GM12874 (cell line): ENCODE results near the gene ADGRD1.

Experiments used
- CTCF ChIP-seq: IDR thresholded peaks from 2 replicates; pipeline ENCODE4 v1.5.1; 2011; ENCODE audit warnings: low read depth, mild to moderate bottlenecking, control low read depth, low read length, moderate library complexity; ENCODE audit not compliant: insufficient read depth

ADGRD1 gene

DNA sequence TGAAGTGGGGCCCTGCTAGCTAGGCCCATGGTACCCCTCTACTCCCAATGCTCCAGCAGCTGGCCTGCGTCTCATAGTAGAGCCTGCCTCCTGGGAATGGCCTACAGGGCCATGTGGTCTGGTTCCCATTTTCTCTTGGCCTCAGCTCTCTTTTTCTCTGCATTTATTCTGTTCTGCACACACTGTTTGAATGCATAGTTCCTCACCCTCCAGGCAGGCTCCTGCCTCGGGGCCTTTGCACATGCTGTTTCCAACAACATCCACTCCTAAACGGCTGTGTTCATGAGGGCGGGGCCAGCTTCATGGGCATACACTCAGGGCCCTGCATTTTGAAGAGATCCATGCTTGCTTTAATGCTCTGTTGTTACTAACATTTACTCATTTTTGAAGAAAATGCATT, 204.0 kb downstream of the ADGRD1 start:
- TF ChIP-seq CTCF = no peak

- TF ChIP-seq CTCF = no peak
These were observed 206.0 kb downstream of the ADGRD1 start for GRCh38 chr12:131159660-131160059.

- TF ChIP-seq CTCF = no peak
These were observed 208.4 kb downstream of the ADGRD1 start for GRCh38 chr12:131162113-131162512.

GRCh38 chr12:131163189-131163738, 209.6 kb downstream of the ADGRD1 start:
- TF ChIP-seq CTCF = no peak

DNA sequence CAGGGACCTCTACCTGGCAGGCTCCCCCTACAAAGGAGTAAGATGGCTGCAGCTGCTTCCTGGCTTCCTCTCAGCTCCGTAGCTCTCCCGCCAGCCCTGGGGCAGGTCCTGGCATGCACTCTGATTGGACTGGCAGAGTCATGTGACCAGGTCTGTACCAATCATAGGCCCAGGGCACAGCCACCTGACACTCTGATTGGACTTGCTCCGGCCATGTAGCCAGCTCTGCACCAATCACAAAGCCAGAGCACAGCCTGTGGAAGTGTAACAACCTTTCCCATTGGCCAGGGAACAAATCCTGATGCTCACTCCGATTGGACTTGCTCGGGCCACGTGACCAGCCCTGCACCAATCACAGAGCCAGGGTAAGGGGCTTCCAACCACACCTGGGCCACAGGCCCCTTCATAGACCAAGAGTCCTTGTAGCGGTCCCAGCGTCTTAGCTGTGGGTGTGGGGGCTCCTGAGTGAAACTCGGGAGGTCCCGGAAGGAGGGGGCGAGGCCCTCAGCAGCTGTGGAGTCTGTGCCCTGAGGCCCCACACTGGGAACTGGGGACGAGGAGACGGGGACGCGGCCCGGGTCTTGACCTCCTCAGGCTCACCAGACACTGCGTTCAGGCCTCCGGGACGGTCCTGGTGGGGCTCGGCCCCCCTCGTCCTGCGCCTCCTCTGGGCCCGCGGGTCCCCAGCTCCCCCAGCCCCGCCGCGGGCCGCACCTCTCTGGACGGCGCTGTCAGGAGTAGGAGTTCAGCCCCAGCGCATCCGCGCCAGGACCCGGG, 210.6 kb downstream of the ADGRD1 start:
- TF ChIP-seq CTCF = no peak

GRCh38 chr12:131166717-131167116, 213.0 kb downstream of the ADGRD1 start:
- no peak for TF ChIP-seq CTCF

DNA sequence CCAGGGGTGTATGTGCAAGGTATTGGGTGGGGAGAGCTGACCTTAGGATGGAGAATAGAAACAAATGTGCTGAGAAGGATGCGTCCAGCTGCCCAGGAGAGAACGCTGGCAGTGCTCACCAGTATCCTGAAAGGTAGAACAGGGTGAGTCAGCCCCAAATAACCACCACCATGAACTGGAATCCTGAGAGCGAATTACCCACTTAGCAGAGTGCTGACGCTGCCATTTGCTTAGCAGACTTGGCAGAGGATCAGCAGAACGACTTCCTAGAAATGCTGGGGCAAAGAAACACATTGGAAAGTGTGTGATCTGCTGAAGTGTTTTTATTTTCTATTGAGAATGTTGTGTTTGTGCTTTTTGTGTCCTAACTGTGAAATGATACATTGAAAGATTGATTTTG, 213.6 kb downstream of the ADGRD1 start:
- no peak for TF ChIP-seq CTCF
